ENCODE measurements around the gene SEMA3C.

The SEMA3C gene

DNA sequence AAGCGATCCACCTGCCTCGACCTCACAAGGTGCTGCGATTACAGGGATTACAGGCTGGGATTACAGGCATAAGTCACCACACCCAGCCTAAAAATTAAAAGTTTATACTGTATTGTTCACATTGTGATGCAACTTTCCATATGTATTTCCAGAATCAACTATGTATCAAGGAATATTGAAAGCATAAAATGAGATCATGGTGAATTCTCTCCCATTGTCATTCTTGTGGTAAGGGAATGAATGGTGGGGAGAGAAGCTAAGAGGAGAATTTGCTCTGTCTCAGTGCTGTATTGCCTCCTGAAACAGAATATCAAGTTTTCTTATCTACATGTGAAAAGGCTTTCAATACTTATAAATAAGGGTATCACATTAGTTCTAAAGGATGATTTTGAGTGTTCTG, 198.7 kb downstream of the SEMA3C start:
- H3K27ac ChIP-seq: no peak overlapping the region
- no peak for TF ChIP-seq CTCF (conservative IDR thresholded peaks at IDR 0.05)

DNA sequence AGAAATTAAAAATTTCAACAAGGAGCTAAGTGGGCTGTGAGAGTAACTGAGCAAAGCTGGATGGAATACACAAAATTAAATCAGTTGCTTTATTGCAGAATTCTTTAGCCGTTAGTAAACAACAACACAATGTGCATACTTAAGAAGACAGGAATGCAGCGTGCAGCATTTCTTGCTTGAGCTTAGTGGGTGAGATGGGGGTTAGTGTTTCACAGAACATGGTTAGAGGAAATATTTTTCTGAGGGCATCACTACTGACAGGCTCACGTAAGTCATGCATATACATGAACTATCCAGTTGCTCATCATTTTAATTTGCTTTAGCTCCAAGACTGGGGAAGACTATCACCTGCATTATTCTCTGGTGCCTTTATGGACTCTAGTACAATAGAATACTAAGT, 199.6 kb downstream of the SEMA3C start:
- no peak for TF ChIP-seq CTCF (conservative IDR thresholded peaks at IDR 0.05)
- H3K27ac ChIP-seq: no peak overlapping the region

DNA sequence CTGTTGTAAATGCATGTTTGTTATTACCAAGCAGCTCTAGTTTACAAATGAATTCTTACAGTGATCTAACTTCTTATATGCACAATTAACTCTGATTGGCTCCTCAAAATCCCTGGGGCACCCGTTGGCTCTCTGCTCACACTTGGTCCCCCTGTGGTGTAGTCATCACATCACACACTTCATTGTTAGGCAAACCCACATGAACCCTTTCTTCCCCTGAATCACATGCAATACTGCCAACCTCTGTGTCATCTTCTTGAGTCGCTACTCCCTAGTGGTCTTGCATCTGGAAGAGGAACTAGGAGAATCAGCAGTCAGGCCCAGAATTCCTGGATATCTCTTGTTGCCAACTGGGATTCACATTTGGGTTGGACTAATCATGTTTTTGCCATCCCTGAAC, 207.3 kb downstream of the SEMA3C start:
- no peak overlapping the region for H3K27ac ChIP-seq
- no peak for TF ChIP-seq CTCF (conservative IDR thresholded peaks at IDR 0.05)

GRCh38 chr7:80708123-80708522, 210.7 kb downstream of the SEMA3C start:
- no peak overlapping the region for H3K27ac ChIP-seq
- no peak for TF ChIP-seq CTCF (conservative IDR thresholded peaks at IDR 0.05)

DNA sequence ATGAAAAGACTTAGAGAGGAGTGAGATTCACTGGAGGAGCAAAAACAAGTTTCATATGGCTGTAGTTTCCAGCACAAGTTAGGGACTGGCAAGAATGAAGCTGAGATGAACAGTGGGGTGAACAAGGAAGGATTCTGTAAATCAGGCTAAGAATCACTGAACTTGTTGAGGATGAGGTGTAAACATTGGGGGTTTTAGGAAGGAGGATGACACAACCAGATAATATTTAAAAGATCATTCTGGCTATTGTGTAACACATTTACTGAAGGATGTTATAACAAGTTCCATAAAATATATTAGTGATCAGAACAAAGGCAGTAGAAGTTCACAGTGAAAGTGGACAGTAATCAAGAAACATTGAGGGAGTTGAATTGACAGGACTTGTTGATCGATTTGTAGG, 211.5 kb downstream of the SEMA3C start:
- no peak overlapping the region for H3K27ac ChIP-seq

GRCh38 chr7:80705130-80705781, 213.6 kb downstream of the SEMA3C start:
- TF ChIP-seq CTCF (conservative IDR thresholded peaks at IDR 0.05): no peak
- peak overlapping the region; percentile 46 for H3K27ac ChIP-seq

More for the DNA sequence above, 211.5 kb downstream of the SEMA3C start:
- TF ChIP-seq CTCF (conservative IDR thresholded peaks at IDR 0.05): no peak

DNA sequence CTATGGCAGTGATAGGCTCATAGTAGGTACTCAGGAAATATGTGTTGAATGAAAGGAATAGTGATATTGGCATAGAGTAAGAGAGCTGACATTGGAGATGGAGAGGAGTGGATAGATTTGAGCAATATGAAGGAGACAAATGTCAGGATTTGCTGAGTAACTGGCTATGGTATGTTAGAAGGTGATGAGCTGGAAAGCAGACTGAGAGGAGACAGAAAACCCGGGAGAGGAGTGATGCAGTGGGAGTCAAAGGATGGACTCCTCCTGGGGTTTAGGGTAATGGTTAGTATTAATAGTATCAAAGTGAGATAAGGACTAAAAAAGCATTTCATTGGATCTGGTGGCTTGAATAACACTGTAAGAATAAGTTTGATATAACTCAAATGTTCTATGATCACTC, 215.6 kb downstream of the SEMA3C start:
- TF ChIP-seq CTCF (conservative IDR thresholded peaks at IDR 0.05): no peak
- no peak overlapping the region for H3K27ac ChIP-seq

All from VCaP (cell line).